NCI-H2107 (cell line): ENCODE results near the gene GPSM3.
A peak's percentile ranks its signal among the peaks of the same experiment; 100 is the strongest.

Experiments
- DNase-seq: peaks from one replicate; lab custom pipeline; 2025; lab: John Stamatoyannopoulos, UW

GPSM3 gene

DNA sequence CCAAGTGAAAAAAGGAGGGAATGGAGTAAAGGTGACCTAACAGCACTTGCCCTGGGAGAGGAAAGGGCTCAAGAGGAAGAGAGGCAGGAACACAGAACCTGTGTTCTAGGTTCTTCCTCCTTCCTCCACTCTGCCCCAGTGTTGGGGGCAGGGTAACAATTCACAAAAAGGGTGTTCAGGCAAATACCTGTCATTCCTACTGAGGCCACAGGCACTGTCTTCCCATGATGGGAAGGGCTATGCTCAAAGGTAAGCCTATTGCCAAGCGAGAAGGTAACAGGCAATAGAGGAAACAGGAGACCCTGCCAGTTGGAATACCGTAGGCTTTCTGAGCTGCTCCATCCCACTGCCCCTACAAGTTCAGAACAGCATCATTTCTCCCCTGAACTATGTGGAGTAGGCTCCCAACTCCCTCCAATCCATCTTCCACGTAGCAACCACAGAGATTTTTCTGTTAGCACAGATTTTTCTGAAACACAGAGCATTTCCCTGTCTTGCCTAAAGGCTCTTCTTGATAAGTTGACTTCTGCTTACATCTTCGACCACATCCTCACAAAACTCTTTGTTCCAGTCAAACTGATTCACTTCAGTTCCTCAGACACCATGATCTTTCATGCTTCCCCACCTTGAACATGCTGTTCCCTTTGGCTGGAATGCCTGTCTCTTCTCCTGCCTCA is 19.3 kb downstream of the GPSM3 start:
- no peak for DNase-seq

DNA sequence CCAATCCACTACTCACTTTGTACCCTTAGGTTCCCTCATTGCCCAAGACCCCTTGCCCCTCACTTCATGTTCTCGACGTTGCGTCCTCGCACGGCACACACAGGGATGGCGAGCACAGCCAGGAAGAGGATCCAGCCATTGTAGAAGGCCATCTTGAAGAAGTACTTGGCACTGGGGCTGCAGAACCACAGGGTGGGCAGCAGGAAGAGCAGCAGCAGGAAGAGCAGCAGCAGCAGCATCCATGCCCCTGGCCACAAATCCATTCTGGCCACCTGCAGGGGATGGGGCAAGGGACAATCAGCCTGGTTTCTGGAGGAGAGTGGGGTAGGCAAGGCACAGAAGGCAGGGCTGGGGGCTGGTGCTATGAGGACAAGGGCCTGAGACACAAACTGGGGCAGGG is 21.2 kb downstream of the GPSM3 start:
- DNase-seq, result no peak

DNA sequence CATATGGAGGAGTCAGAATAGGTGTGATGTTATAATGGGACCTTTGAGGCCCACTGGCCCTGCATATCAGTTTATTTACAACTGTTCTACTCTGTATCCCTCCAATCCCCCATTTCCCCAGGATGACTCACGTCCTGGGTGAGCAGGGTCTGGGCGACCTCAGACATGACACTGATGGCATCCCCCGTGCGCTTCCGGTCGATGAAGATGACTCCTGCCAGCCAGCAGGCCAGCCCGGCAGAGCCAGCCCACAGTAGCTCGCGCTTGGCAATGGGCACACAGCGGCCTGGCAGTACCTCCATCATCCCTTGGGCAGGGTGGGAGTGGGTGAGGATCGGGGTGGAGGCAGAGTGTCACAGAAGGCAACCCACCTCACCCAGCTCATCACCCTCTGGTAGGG is 22.1 kb downstream of the GPSM3 start:
- DNase-seq, result no peak

DNA sequence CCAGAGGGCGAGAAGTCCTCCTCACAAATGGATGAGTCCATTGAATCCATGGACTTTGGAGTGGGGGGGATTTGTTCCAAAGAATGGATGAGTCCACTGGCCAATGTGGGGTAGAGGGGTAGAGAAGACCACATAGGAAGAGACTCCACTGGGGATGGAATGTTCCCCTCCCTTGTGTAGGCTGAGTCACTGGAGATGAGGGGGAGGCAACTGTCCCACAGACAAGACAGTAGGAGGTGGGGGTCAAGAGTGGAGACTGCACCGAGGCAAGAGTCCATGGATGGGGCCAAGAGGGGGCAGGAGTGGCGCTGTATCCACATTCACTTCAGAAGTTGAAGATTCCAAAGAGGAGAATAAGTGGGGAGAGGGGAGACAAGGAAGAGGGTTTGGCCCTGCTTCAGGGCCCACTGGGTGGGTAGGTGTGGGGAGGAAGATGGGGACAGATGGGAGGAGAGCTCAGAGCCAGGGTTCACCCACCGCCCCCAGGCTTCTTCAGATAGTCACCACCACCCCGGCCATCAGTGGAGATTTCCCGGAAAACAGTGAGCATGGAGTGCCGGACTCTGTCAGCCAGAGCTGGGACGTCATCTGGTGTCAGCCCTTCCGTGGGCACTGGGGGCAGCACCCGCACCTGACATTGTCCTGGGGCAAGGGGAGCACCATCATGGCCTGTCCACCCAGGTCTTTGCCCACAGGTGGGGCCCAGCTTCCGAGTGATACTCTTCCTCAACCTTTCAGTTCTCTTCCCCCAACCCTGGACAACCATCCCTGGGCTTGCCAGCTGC is 23.4 kb downstream of the GPSM3 start:
- no peak for DNase-seq

DNA sequence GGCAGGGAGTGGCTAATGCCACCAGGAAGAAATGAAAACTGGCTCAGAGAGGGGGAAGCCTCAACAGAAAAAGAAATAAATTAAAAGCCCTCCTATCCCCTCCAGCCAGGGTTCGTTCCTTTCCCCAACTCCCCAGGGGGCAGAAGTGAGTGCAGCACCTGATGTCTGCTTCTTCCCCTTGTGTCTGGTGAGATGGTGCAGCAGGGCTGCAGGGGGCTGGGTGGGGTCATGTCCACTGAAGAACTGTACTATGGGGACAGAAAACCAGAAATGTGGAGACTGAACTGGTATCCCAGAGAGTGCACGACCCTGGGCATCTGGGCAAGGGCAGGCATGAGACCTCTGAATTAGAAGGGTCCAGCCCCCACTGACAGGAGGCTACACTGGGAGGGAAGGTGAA is 24.1 kb downstream of the GPSM3 start:
- no peak for DNase-seq

DNA sequence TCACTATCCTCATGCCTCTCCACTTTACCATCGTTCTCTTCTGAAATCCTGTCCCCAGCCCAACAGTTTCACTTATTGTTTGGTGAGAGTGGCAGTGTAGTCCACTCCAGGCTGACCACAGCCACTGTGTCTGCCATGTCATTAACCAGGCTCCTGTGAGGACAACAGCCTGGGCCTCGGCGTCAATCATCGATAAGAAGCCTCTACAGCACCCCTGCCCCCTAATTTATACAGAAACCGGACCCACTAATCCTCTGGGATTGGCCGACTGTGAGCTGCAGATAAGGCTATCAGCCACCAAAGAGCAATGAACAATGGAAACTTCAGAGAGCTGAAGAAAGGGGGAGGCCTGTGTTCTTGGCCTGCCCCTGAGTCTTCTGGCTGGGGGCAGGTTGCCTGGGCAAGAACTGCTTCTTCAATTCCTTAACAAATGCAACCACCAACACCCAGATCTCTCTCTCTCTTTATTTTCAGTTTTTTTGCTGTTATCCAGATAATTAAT is 24.6 kb downstream of the GPSM3 start:
- no peak for DNase-seq

DNA sequence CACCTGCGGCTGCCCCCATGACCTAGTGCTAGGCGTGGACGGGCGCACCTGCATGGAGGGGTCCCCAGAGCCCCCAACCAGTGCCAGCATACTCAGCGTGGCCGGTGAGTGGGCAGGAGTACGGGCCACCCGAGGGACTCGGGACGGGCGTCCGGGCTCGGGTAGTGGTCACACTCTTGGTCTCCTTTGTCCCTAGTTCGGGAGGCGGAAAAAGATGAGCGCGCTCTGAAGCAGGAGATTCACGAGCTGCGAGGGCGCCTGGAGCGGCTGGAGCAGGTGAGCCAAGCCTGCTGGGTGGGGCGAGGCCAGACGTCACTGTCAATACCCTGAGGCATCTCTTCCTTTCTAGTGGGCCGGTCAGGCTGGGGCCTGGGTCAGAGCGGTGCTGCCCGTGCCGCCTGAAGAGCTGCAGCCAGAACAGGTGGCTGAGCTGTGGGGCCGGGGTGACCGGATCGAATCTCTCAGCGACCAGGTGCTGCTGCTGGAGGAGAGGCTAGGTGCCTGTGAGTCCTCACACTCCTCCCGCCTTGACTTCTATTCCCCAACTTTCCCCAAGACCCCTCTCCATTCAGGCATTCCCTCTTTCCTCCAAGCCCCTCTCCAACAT is 25.2 kb downstream of the GPSM3 start:
- no peak for DNase-seq

DNA sequence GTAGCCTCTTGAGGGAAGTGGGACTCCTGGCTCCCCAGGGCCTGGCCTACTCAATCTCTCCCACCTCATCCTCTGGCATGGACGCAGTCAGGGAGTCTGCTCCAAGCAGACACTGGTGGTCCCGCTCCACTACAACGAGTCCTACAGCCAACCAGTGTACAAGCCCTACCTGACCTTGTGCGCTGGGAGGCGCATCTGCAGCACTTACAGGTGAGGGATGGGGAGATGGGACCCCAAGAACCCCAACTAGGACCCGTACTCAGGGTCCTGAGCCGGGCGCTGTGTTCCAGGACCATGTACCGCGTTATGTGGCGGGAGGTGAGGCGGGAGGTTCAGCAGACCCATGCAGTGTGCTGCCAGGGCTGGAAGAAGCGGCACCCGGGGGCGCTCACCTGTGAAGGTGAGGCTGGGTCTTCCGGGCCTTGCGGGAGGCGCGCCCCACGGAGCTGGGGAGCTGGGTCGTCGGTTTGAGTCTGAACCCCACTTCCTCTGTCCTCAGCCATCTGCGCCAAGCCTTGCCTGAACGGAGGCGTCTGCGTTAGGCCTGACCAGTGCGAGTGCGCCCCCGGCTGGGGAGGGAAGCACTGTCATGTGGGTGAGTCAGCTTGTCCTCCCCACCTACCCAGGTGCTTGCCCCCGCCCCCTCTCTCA is 25.9 kb downstream of the GPSM3 start:
- DNase-seq, result no peak

DNA sequence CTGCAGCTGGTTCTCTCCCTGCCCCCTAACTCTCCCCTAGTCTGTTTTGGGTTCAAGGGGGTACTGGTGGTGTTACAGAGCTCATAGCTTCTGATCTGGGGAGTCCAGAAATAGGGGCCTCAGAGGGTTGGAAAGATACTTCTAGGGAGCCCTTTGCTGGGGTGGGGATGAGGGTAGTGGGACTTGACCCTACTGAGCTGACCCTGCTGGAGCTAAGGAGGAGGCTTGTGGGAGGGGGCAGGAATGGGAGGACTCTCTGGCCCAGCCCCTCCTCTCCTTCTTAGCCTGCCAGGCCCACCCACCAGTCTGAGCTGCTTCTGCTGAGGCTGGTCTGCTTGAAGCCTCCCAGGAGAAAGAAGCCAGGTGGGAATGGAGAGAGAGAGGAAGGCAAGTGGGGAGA is 28.1 kb downstream of the GPSM3 start, which contains the start of gene EGFL8:
TSS of gene EGFL8 (plus strand) at position 301 of the 400 bp plus-strand sequence. CDS start 1,571 bp downstream, outside the sequence.
- DNase-seq, result no peak

DNA sequence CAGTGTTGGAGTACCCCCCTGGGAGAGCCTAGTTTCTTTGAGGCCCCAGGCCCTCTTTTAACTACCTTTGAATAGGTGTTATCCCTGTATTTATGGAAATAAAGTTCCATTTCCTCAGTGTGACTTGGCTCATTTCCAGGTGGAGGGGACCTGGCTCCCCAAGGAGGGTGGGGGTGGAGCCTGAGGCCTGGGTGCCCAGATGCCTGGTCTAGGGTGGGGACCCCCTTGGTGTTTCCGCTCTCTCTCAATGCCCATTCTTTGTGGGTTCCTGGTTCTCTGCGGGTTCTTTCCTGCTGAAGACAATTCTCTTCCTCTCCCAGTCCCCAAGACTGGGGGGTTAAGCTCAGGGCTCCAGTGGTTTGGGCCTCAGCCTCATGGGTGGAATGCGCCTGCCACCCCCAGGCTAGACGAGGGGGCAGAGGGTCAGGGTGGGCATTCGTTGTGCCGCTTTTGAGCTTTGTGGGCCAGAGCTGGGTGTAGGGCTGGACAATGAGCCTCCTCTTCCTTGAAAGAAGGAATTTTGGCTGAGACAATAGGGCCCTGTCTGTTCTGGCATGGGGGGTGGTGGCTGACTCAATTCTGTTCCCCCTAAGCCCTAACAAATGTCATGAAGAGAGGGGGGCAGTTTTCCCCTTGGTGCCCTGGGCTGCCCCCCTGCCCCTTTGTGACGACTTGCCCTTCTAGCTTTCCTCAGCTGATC is 28.7 kb downstream of the GPSM3 start:
- DNase-seq, result no peak

DNA sequence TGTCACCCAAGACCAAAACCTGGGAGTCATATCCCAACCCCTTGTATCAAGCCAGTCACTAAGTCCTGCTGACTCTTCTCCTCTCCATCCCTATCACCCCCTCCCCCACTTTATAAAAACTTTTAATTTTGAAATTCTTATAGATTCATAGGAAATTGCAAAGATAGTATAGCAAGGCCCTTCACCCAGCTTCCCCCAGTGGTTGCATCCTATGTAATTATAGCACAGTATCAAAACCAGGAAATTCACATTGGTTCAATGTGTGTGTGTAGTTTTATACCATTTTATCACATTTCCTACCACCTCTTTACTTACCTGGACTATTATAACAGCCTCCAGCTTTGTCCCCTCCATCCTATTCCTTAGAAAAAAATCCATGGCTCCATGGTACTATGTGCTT is 34.4 kb downstream of the GPSM3 start:
- no peak for DNase-seq

DNA sequence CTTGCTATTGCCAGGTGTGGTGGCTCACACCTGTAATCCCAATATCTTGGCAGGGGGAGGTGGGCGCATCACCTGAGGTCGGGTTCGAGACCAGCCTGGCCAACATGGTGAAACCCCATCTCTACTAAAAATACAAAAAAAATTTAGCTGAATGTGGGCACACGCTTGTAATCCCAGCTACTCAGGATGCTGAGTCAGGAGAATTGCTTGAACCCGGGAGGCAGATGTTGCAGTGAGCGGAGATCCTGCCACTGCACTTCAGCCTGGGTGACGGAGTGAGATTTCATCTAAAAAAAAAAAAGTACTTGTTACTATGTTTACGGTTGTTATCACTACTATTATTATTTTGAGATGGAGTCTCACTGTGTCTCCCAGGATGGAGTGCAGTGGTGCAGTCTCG is 35.6 kb downstream of the GPSM3 start:
- no peak for DNase-seq

DNA sequence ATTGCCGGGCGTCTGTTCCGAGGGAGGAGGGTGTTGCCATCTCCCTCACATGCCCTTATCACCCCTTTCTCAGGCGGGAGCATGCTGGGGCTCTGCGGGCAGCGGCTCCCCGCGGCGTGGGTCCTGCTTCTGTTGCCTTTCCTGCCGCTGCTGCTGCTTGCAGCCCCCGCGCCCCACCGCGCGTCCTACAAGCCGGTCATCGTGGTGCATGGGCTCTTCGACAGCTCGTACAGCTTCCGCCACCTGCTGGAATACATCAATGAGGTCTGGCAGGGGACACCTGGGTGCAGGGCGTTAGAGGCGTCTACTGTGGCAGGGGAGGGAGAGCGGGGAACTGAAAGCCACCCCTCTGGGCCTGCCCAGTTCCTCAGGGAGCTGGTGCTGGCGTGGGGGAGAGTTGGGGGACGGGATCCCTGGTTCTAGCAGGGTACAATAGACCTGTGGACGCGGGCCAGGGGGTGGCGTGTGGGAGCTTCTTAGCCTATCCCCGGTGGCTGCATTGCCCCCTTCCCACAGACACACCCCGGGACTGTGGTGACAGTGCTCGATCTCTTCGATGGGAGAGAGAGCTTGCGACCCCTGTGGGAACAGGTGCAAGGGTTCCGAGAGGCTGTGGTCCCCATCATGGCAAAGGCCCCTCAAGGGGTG is 37.8 kb downstream of the GPSM3 start:
- peak; percentile 3 for DNase-seq

DNA sequence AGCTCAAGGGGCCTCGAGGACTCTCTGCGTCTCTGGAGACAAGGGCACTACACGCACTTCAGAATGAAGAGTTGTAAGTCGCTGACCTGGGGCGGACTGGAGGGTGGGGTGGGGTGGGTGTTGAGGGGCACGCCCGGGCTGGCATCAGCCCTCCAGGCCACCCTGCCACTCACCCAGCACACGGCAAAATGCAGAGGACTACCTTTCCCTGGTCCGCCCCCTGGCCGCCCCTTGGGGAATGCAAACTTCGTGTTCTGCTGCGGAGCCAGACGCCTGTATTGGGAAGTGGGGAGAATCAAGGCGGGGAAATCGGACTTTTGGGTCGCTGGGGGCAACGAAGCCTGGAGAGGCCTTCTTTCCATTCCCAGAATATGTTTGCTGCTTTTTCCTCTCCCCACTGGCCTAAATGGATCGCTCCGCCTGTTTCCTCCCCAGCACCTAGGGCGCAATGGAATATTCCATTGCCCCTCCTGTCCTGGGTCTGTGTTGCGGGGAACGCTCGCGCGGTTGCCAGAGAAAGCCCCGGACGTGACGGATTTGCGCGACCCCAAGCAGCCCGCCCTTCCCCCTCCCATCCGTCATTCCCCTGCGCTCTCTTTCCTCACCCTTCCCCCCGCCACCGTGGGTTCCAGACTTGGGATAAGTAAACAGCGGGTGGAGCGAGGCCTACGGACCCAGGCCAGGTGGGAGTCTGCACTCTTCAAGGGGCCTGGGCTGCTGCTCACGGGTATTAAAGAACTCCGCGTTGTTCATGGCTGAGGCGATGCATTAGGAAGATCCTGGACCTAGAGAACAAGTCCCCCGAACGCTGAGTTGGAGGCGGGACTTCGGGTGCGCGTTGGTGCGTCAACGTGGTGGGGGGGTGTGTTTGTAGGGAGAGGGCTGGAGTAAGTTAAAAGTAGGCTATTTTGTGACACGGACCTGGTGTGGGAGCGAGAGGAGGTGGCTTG is 38.6 kb downstream of the GPSM3 start, which contains the start of gene PPT2:
TSS of gene PPT2 (plus strand) at position 578 of the 950 bp plus-strand sequence. CDS start 454 bp downstream, outside the sequence.
- peak; percentile 20 for DNase-seq

DNA sequence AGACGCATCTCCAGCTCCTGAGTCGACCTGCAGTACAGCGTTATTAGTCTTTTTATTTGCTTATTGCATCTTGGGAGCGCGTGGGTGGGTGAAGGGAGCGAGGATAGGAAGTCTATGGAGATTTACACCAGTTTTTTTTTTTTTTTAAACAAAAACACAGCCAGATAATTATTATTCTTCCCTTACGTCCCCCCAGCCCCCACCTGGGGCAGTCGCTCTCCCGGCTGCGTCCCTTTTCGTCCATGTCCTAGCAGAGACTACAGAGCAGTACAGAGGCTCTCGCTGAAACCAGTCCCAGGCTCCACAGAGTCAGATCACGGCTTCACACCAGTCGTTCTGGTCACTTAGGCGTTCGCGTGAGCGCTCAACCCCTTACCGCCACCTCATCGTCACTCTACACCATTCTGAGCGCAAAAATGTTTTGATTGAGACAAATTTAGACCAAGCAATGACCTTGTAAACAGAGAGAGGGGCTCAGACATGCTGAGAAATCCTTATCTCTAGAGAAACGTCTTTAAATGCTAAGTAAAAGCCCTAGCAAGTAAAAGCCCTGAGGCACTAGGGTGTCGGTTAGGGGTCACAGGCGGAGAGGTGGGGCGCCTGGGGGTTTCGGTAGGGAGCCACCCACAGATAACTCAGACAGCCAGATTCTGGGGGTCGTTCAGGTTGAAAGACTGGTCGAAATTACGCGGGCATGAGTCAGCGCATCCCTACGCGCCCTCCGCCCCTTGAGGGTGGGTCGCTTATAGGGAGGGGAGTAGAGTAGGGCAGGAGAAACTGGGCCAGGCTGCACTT is 39.5 kb downstream of the GPSM3 start:
- DNase-seq, result no peak

DNA sequence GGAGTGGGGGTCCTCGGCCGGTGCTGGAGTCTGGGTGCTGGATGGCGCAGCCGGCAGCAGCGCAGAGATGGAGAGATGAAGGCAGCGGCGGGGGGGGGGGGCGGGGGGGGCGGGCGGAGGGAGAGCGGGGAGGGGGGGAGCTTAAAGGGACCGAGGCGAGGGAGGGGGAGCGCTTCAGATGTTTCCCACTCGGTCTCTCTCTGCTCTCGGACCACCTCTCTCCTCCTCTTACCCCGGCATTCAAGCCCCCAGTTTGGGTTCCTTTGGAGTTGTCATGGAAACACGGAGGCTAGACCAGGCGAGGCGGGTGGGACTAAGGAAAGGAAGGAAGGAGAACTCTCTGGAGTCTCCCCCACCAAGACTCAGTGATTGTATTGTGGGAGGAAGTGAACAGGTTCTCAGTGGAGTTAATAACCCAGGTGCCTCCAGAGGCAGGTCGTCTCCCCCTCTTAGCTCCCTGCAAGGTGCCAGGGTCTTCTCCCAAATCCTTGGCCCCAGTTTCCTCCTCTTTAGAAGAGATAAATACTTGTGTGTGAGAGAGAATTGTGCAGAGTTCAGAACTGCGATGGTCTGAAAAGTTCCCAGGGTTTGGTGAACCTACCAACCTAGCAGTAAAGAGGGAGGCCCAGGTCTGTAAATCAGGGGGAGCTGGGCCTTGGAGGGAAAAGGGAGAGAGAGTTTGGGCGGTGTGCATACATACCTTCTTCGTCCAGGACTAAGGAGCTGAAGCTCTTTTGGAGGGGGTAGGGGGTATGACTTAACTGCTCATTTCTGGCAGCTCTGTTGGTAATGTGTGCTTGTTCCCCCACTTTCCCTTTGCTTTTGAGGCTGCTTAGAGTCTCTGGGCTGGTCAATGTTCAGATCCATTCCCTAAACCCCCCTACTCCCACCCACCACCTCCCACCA is 40.3 kb downstream of the GPSM3 start, which contains the start of gene PRRT1:
TSS of gene PRRT1 (minus strand) at position 77 of the 906 bp plus-strand sequence. CDS start 112 bp downstream, outside the sequence.
- no peak for DNase-seq

DNA sequence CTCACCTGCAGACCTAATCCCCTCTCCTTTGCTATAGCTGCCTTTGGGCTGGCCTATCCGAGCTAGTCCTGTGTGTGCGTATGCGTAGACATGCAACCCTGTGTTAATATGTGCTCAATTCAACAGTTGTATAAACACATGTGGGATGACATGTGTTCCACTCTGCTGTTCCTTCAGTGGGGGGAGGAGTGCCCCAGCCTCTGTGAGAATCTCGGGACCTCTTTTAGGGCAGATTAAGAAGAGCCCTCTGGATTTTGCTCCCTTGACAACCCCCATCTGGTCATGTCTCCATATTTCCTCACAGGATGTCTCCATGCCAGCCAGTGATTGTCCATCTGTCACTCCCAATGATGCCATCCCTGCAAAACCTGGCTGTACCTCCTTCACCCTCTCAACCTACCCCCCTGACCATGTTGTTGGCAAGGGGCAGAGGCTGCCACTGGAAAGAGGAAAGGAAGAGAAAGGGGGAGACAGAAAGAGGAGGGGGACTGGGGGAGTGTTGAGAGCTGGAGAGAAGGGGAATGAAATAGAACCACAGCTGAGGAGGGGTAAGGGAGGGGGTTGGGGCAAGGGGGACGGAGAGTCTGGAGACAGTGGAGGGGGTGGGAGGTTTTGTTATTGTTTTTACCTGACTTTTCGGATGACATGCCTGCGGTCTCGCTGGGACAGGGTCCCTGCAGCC is 41.1 kb downstream of the GPSM3 start:
- no peak for DNase-seq
